H1 (cell line): Measurements from ENCODE around the gene MAPK8. TPM values are rescaled to one million over a fixed set of nuclear protein-coding genes. Genes with fewer than 3 reads are reported as not detected.

ENCODE experiments used
- CTCF ChIA-PET: fragments of 300-600 bp; sonication (Branson Sonifier 250); formaldehyde crosslinking; loops from one replicate; lab custom pipeline; 2021; ENCODE audit not compliant: partially characterized antibody; lab: Charles Lee
- POLR2A ChIA-PET: fragments of 300-600 bp; sonication (Branson Sonifier 250); formaldehyde crosslinking; loops from one replicate; lab custom pipeline; 2021; ENCODE audit warnings: inconsistent platforms; ENCODE audit not compliant: partially characterized antibody; lab: Charles Lee
- DNase-seq, 2 experiments: peaks; one replicate each; pipeline versions ENCODE4 v3.0.0 to v3.0.0-alpha.2; 2010 to 2022; ENCODE audit warnings: low spot score in 2 of 2, low read depth in 1 of 2, mixed read lengths in 1 of 2
- FAIRE-seq: peaks from 2 replicates; lab custom pipeline; 2011; peaks lifted over from hg19 to GRCh38; lab: Jason Lieb, UNC
- H2AFZ ChIP-seq: 2 replicates; pipeline ENCODE4 v1.8.1; 2012; ENCODE audit warnings: low read length, inconsistent platforms
- H2AK5ac ChIP-seq: 2 replicates; pipeline ENCODE4 v1.6.1; 2013; ENCODE audit warnings: low read depth, low read length
- H2BK120ac ChIP-seq: replicated peaks from 2 replicates; pipeline ENCODE3; 2013; ENCODE audit warnings: low read depth, low read length, inconsistent platforms
- H2BK12ac ChIP-seq: 2 replicates; pipeline ENCODE4 v1.6.1; 2013; ENCODE audit warnings: low read depth, low read length
- H2BK15ac ChIP-seq: 2 replicates; pipeline ENCODE4 v1.6.1; 2013; ENCODE audit warnings: low read length
- H2BK20ac ChIP-seq: 2 replicates; pipeline ENCODE4 v1.6.1; 2013; ENCODE audit warnings: low read length
- H2BK5ac ChIP-seq: 2 replicates; pipeline ENCODE4 v1.6.1; 2013; ENCODE audit warnings: low read depth, low read length
- H3K14ac ChIP-seq: 2 replicates; pipeline ENCODE4 v1.6.1; 2013; ENCODE audit warnings: inconsistent platforms; ENCODE audit not compliant: insufficient read length
- H3K18ac ChIP-seq: 2 replicates; pipeline ENCODE4 v1.6.1; 2013; ENCODE audit warnings: low read length; ENCODE audit errors: extremely low read depth
- H3K23ac ChIP-seq: 2 replicates; pipeline ENCODE4 v1.6.1; 2013; ENCODE audit warnings: inconsistent platforms; ENCODE audit not compliant: insufficient read length
- H3K23me2 ChIP-seq: 2 replicates; pipeline ENCODE4 v1.6.1; 2013; ENCODE audit warnings: low read depth, low read length
- H3K27ac ChIP-seq: 2 replicates; pipeline ENCODE4 v1.6.1; 2011; ENCODE audit warnings: low read depth, low read length, inconsistent platforms
- H3K27me3 ChIP-seq, 4 experiments: replicated peaks in 1 of 4; 1 replicate in 1 of 4; 2 replicates in 3 of 4; pipeline versions ENCODE4 v1.6.1 to v1.8.1; 2011 to 2013; ENCODE audit warnings: low read length in 3 of 4, mild to moderate bottlenecking in 3 of 4, inconsistent platforms in 2 of 4, mixed read lengths in 2 of 4, moderate library complexity in 1 of 4; ENCODE audit not compliant: control insufficient read depth in 3 of 4, insufficient read depth in 3 of 4; ENCODE audit errors: extremely low read depth in 1 of 4
- H3K36me3 ChIP-seq, 4 experiments: 2 replicates each; pipeline versions ENCODE4 v1.6.1 to v1.8.1; 2011 to 2013; ENCODE audit warnings: mild to moderate bottlenecking in 4 of 4, low read length in 3 of 4, moderate library complexity in 2 of 4, control low read depth in 1 of 4, inconsistent platforms in 1 of 4; ENCODE audit not compliant: insufficient read depth in 4 of 4, control insufficient read depth in 2 of 4
- H3K4ac ChIP-seq: replicated peaks from 2 replicates; pipeline ENCODE3; 2013; ENCODE audit warnings: low read length, low read depth, mixed read lengths, inconsistent platforms; ENCODE audit not compliant: insufficient read length
- H3K4me1 ChIP-seq, 4 experiments: replicated peaks in 1 of 4; 1 replicate in 1 of 4; 2 replicates in 3 of 4; pipeline versions ENCODE4 v1.6.1 to v1.8.1; 2011 to 2013; ENCODE audit warnings: low read length in 3 of 4, inconsistent platforms in 2 of 4, mixed read lengths in 1 of 4; ENCODE audit not compliant: insufficient read depth in 4 of 4, control insufficient read depth in 3 of 4
- H3K4me2 ChIP-seq, 2 experiments: 2 replicates each; pipeline versions ENCODE4 v1.6.1 to v1.8.1; 2011 to 2013; ENCODE audit warnings: low read depth in 2 of 2, low read length in 2 of 2, control low read depth in 1 of 2, inconsistent platforms in 1 of 2, mild to moderate bottlenecking in 1 of 2; ENCODE audit not compliant: insufficient read depth in 1 of 2
- H3K4me3 ChIP-seq, 4 experiments: fragments of 200-600, 300-600 bp in 1 of 4; sonication (generic), shearing (Covaris generic), sonication (Bioruptor Twin) in 1 of 4; 2 replicates each; pipeline versions ENCODE4 v1.5.1 to v1.8.1; 2011 to 2016; ENCODE audit warnings: low read length in 4 of 4, low read depth in 3 of 4, control low read depth in 2 of 4, inconsistent platforms in 2 of 4, mild to moderate bottlenecking in 2 of 4, mixed read lengths in 1 of 4, moderate library complexity in 1 of 4; ENCODE audit not compliant: insufficient read depth in 2 of 4; ENCODE audit errors: extremely low read depth in 1 of 4
- H3K56ac ChIP-seq: replicated peaks from 2 replicates; pipeline ENCODE3; 2013; ENCODE audit warnings: low read depth, mild to moderate bottlenecking, mixed read lengths, low read length, inconsistent platforms; ENCODE audit not compliant: insufficient read length
- H3K79me1 ChIP-seq: 2 replicates; pipeline ENCODE4 v1.6.1; 2013; ENCODE audit warnings: low read depth, low read length, control low read depth
- H3K79me2 ChIP-seq, 2 experiments: 2 replicates each; pipeline versions ENCODE4 v1.6.1 to v1.8.1; 2012 to 2013; ENCODE audit warnings: low read length in 2 of 2, mild to moderate bottlenecking in 2 of 2, inconsistent platforms in 1 of 2; ENCODE audit not compliant: insufficient read depth in 2 of 2, control insufficient read depth in 1 of 2
- H3K9ac ChIP-seq, 4 experiments: replicated peaks in 1 of 4; 1 replicate in 1 of 4; 2 replicates in 3 of 4; pipeline versions ENCODE4 v1.6.1 to v1.8.1; 2011 to 2013; ENCODE audit warnings: low read depth in 3 of 4, low read length in 3 of 4, control low read depth in 2 of 4, mild to moderate bottlenecking in 2 of 4, moderate library complexity in 2 of 4, inconsistent platforms in 1 of 4; ENCODE audit errors: extremely low read depth in 1 of 4
- H3K9me3 ChIP-seq, 2 experiments: 2 replicates each; pipeline versions ENCODE4 v1.6.1 to v1.8.1; 2012 to 2013; ENCODE audit warnings: mild to moderate bottlenecking in 2 of 2, moderate library complexity in 2 of 2, control low read depth in 1 of 2, inconsistent platforms in 1 of 2, low read depth in 1 of 2, low read length in 1 of 2, mixed read lengths in 1 of 2; ENCODE audit not compliant: insufficient read depth in 2 of 2
- H4K20me1 ChIP-seq, 2 experiments: replicated peaks in 1 of 2; 2 replicates each; pipeline versions ENCODE3 to v1.8.1; 2011 to 2013; ENCODE audit warnings: inconsistent platforms in 2 of 2, low read length in 2 of 2, mild to moderate bottlenecking in 1 of 2; ENCODE audit not compliant: insufficient read depth in 2 of 2, control insufficient read depth in 1 of 2
- H4K5ac ChIP-seq: 2 replicates; pipeline ENCODE4 v1.6.1; 2013; ENCODE audit warnings: low read length, low read depth, mixed read lengths, inconsistent platforms; ENCODE audit not compliant: insufficient read length
- H4K8ac ChIP-seq: 2 replicates; pipeline ENCODE4 v1.8.0; 2013; ENCODE audit warnings: mild to moderate bottlenecking, moderate library complexity, low read length, inconsistent platforms; ENCODE audit not compliant: insufficient read depth; ENCODE audit errors: extremely low read depth
- H4K91ac ChIP-seq: replicated peaks from 2 replicates; pipeline ENCODE3; 2013; ENCODE audit warnings: low read length, mixed read lengths, inconsistent platforms; ENCODE audit not compliant: insufficient read length
- BCL11A ChIP-seq, 2 experiments: IDR thresholded peaks; one replicate each; pipeline ENCODE4 v1.6.1; 2011; ENCODE audit warnings: low read depth in 2 of 2, low read length in 2 of 2, mild to moderate bottlenecking in 2 of 2
- JUN ChIP-seq: IDR thresholded peaks from 2 replicates; pipeline ENCODE4 v1.6.1; 2011; ENCODE audit warnings: low read depth, mild to moderate bottlenecking, improper control_type of control experiment, low read length
- MAFK ChIP-seq: IDR thresholded peaks from 2 replicates; pipeline ENCODE4 v1.6.1; 2012; ENCODE audit warnings: low read depth, mild to moderate bottlenecking, improper control_type of control experiment, low read length
- MAX ChIP-seq: IDR thresholded peaks from 2 replicates; pipeline ENCODE4 v1.6.1; 2012; ENCODE audit warnings: inconsistent platforms
- POU5F1 ChIP-seq: IDR thresholded peaks from 2 replicates; pipeline ENCODE4 v1.6.1; 2011; ENCODE audit warnings: low read depth, mild to moderate bottlenecking, low read length, moderate library complexity
- RAD21 ChIP-seq, 2 experiments: IDR thresholded peaks in 1 of 2; conservative IDR thresholded peaks in 1 of 2; 2 replicates each; pipeline ENCODE4 v1.6.1; 2011; ENCODE audit warnings: low read depth in 2 of 2, low read length in 2 of 2, improper control_type of control experiment in 1 of 2, inconsistent platforms in 1 of 2, mild to moderate bottlenecking in 1 of 2, moderate library complexity in 1 of 2
- RNF2 ChIP-seq: fragments of 200-900, 300-1000 bp; sonication (generic); IDR thresholded peaks from 2 replicates; pipeline ENCODE4 v1.7.1; 2016; ENCODE audit warnings: borderline replicate concordance, low read depth, mild to moderate bottlenecking, antibody characterized with exemption, low read length; ENCODE audit not compliant: poor library complexity, severe bottlenecking; ENCODE audit errors: missing control alignments
- SIN3A ChIP-seq, 2 experiments: IDR thresholded peaks in 1 of 2; conservative IDR thresholded peaks in 1 of 2; 2 replicates each; pipeline ENCODE4 v1.6.1; 2011 to 2012; ENCODE audit warnings: low read length in 2 of 2, improper control_type of control experiment in 1 of 2, low read depth in 1 of 2, mild to moderate bottlenecking in 1 of 2
- SIRT6 ChIP-seq: IDR thresholded peaks from one replicate; pipeline ENCODE4 v1.7.1; 2012; ENCODE audit warnings: low read length, inconsistent platforms
- SIX5 ChIP-seq: IDR thresholded peaks from 2 replicates; pipeline ENCODE4 v1.6.1; 2011; ENCODE audit warnings: mild to moderate bottlenecking, low read depth, low read length
- TAF7 ChIP-seq: optimal IDR thresholded peaks from 2 replicates; pipeline ENCODE3; 2011; ENCODE audit warnings: low read depth, mild to moderate bottlenecking, inconsistent platforms, low read length, moderate library complexity, borderline replicate concordance
- TBP ChIP-seq: IDR thresholded peaks from 2 replicates; pipeline ENCODE4 v1.6.1; 2011; ENCODE audit warnings: low read depth, low read length, improper control_type of control experiment
- TEAD4 ChIP-seq: IDR thresholded peaks from 2 replicates; pipeline ENCODE4 v1.6.1; 2012; ENCODE audit warnings: low read depth, low read length, inconsistent platforms, mixed read lengths
- WGBS, 2 experiments: shearing (Covaris generic) in 1 of 2; methylation state at CpG; one replicate each; pipeline versions ENCODE4 v1.1.6 to v1.1.7; 2013 to 2015; ENCODE audit warnings: low lambda C conversion rate in 2 of 2, mixed read lengths in 2 of 2, inconsistent platforms in 1 of 2, low coverage in 1 of 2, missing lambda C conversion rate in 1 of 2; ENCODE audit not compliant: insufficient replicate concordance in 2 of 2, insufficient coverage in 1 of 2, insufficient read length in 1 of 2; ENCODE audit errors: extremely low coverage in 1 of 2, missing lambda C conversion rate in 1 of 2; 5-methylcytosine and 5-hydroxymethylcytosine counted together
- polyA plus RNA-seq, 7 experiments: library from polyadenylated mRNA; depleted of rRNA in 3 of 7; stranded (reverse) in 5 of 7; unstranded in 2 of 7; fragments of >200 nt in 5 of 7; fragments of 200-250 nt in 2 of 7; gene quantifications; 1 replicate in 5 of 7; 2 replicates in 1 of 7; 4 replicates in 1 of 7; pipeline versions ENCODE4 v1.2.1 to v1.2.3, GENCODE V29; 2011 to 2013; ENCODE audit warnings: missing spikeins in 2 of 7, mixed read lengths in 2 of 7
- total RNA-seq: library from RNA; stranded (reverse); fragmentation: NEBNext Ultra II Directional; extraction: Animal tissue kit (Norgen Biotek cat#: 25700); gene quantifications from 2 replicates; pipeline ENCODE4 v1.2.1, GENCODE V29; 2021

Gene MAPK8
- total and polyA plus RNA-seq, 2 of the 8 experiments (the other 6 are each of a cell fraction or from before 2014, with no cell fraction given): 23.3 to 71.3 TPM

DNA sequence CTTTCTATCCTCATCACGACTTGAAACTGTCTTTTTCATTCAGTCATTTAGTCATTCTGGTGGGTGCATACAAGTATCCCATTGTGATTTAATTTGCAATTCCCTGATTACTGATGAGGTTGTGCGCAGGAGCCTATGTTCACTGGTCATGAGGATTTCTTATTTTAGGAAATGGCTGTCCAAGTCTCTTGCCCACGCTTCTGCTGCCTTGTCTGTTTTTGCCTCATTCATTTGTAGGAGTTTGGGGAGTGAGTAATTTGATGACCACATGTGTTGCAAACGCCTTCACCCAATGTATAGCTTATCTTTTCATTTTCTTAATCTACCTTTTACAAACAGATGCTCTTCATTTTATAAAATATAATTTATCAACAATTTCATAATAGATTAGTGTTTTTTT lies 171.1 kb downstream of the MAPK8 start:
- no peak overlapping the region for H3K4me3 ChIP-seq
- CTCF ChIA-PET: no interaction called here
- H3K56ac ChIP-seq: no peak overlapping the region
- DNase-seq (no peak), FAIRE-seq (no peak)
- H3K9ac ChIP-seq: no peak overlapping the region
- no peaks in the 10 kb centered on the region for H4K20me1 ChIP-seq
- H3K36me3 ChIP-seq: no peaks in the 10 kb centered on the region
- H2AFZ ChIP-seq: no peak overlapping the region
- no peak overlapping the region for H2BK20ac ChIP-seq
- no peaks in the 10 kb centered on the region for H3K79me2 ChIP-seq
- H3K4me2 ChIP-seq: no peak overlapping the region
- no peak overlapping the region for H3K23ac ChIP-seq
- H3K18ac ChIP-seq: no peak overlapping the region
- H3K4ac ChIP-seq: no peak overlapping the region
- no peak overlapping the region for H2BK15ac ChIP-seq
- POLR2A ChIA-PET: no interaction called here
- no peak overlapping the region for H2BK120ac ChIP-seq
- H3K23me2 ChIP-seq: no peaks in the 10 kb centered on the region
- 0 out of 2 replicates have a peak, but pooled peaks cover 2% of the 10 kb centered on the region for H3K79me1 ChIP-seq
- no peak overlapping the region for H3K14ac ChIP-seq
- no peak overlapping the region for H2BK5ac ChIP-seq
- no peak overlapping the region for H2AK5ac ChIP-seq
- no peak overlapping the region for H4K8ac ChIP-seq
- H3K9me3 ChIP-seq: no peaks in the 10 kb centered on the region
- 80% methylated on average over 4 of the region's 4 CpGs; no CpG with 5 or more reads in 1 of the 2 experiments for WGBS, 2 experiments
- no peaks in the 10 kb centered on the region for H3K27me3 ChIP-seq
- H4K5ac ChIP-seq: no peak overlapping the region
- H3K27ac ChIP-seq: no peak overlapping the region
- no peak overlapping the region for H2BK12ac ChIP-seq
- no peak overlapping the region for H4K91ac ChIP-seq
- peaks cover 0 to 9% (median 1%) of the 10 kb centered on the region in 4 experiments; a peak in 3 of 7 replicates for H3K4me1 ChIP-seq
- TF ChIP-seq POU5F1 (no peak), MAFK (no peak), BCL11A (IDR thresholded peaks at IDR 0.05; ENCODE audit: low read depth in 2 of 2, low read length in 2 of 2) (no peak), JUN (no peak), SIN3A (conservative IDR thresholded peaks at IDR 0.05 in 1 of 2, IDR thresholded peaks at IDR 0.05 in 1 of 2; ENCODE audit: low read depth in 1 of 2, low read length in 2 of 2) (no peak), TEAD4 (no peak), RNF2 (no peak), MAX (no peak), TBP (no peak), SIRT6 (no peak), SIX5 (no peak), RAD21 (IDR thresholded peaks at IDR 0.05 in 1 of 2, conservative IDR thresholded peaks at IDR 0.05 in 1 of 2; ENCODE audit: low read depth in 2 of 2, low read length in 2 of 2) (no peak), TAF7 (no peak)
